ENCODE results near the gene SIGLEC12.

Gene SIGLEC12

GRCh38 chr19:51501594-51502263, at the start of gene SIGLEC12:
Gene SIGLEC12 (minus strand): TSS chr19:51501800. CDS start chr19:51501733, 67 bp downstream.
- no peak for DNase-seq (ENCODE audit: low read depth in 4 of 4, low spot score in 1 of 4)

- no peak for DNase-seq (ENCODE audit: low read depth in 4 of 4, low spot score in 1 of 4)
These were observed 49.5 kb upstream of the SIGLEC12 start for GRCh38 chr19:51550848-51551672.

GRCh38 chr19:51549533-51550324, 48.1 kb upstream of the SIGLEC12 start:
- DNase-seq (ENCODE audit: low read depth in 4 of 4, low spot score in 1 of 4) = no peak

GRCh38 chr19:51548891-51549305, 47.3 kb upstream of the SIGLEC12 start:
- DNase-seq (ENCODE audit: low read depth in 4 of 4, low spot score in 1 of 4) = no peak

- no peak for DNase-seq (ENCODE audit: low read depth in 4 of 4, low spot score in 1 of 4)
These were observed 46.6 kb upstream of the SIGLEC12 start for GRCh38 chr19:51548213-51548651.

GRCh38 chr19:51547397-51548212, 46.0 kb upstream of the SIGLEC12 start:
- DNase-seq (ENCODE audit: low read depth in 4 of 4, low spot score in 1 of 4) = no peak

GRCh38 chr19:51546650-51547396, 45.2 kb upstream of the SIGLEC12 start:
- DNase-seq (ENCODE audit: low read depth in 4 of 4, low spot score in 1 of 4) = no peak

- DNase-seq (ENCODE audit: low read depth in 4 of 4, low spot score in 1 of 4) = no peak
These were observed 44.6 kb upstream of the SIGLEC12 start for GRCh38 chr19:51546107-51546649.

GRCh38 chr19:51544038-51544437, 42.4 kb upstream of the SIGLEC12 start:
- no peak for DNase-seq (ENCODE audit: low read depth in 4 of 4, low spot score in 1 of 4)

- DNase-seq (ENCODE audit: low read depth in 4 of 4, low spot score in 1 of 4) = no peak
These were observed 41.1 kb upstream of the SIGLEC12 start for GRCh38 chr19:51542699-51543098.

GRCh38 chr19:51541458-51542357, 40.1 kb upstream of the SIGLEC12 start:
- DNase-seq (ENCODE audit: low read depth in 4 of 4, low spot score in 1 of 4) = no peak

- DNase-seq (ENCODE audit: low read depth in 4 of 4, low spot score in 1 of 4) = no peak
These were observed 38.3 kb upstream of the SIGLEC12 start for GRCh38 chr19:51539821-51540366.

- DNase-seq (ENCODE audit: low read depth in 4 of 4, low spot score in 1 of 4) = no peak
These were observed 33.9 kb upstream of the SIGLEC12 start for GRCh38 chr19:51535535-51535934.

- no peak for DNase-seq (ENCODE audit: low read depth in 4 of 4, low spot score in 1 of 4)
These were observed 30.0 kb upstream of the SIGLEC12 start, which contains the start of gene SIGLEC6 for GRCh38 chr19:51531349-51532315. Gene SIGLEC6 (minus strand): TSS chr19:51531670. CDS start chr19:51531648, 22 bp downstream.

GRCh38 chr19:51530616-51531015, 29.0 kb upstream of the SIGLEC12 start:
- no peak for DNase-seq (ENCODE audit: low read depth in 4 of 4, low spot score in 1 of 4)

- DNase-seq (ENCODE audit: low read depth in 4 of 4, low spot score in 1 of 4) = no peak
These were observed 27.7 kb upstream of the SIGLEC12 start for GRCh38 chr19:51529301-51529700.

GRCh38 chr19:51525651-51526050, 24.1 kb upstream of the SIGLEC12 start:
- no peak for DNase-seq (ENCODE audit: low read depth in 4 of 4, low spot score in 1 of 4)
